ENCODE results near the gene TPD52L2. TPM values are rescaled to one million over a fixed set of nuclear protein-coding genes. Genes with fewer than 3 reads are reported as not detected.

Gene TPD52L2
- total RNA-seq, 1 donor from 2014 or later: 112 TPM

GRCh38 chr20:63825331-63826118, 39.5 kb upstream of the TPD52L2 start:
- no peak for TF ChIP-seq CTCF (conservative IDR thresholded peaks at IDR 0.05; ENCODE audit: low read depth, low read length)
- no peak for DNase-seq (ENCODE audit: low read depth)
- H3K4me3 ChIP-seq (ENCODE audit: low read depth, low read length): no peak overlapping the region

GRCh38 chr20:63826753-63827152, 38.3 kb upstream of the TPD52L2 start:
- DNase-seq (ENCODE audit: low read depth): no peak
- TF ChIP-seq CTCF (conservative IDR thresholded peaks at IDR 0.05; ENCODE audit: low read depth, low read length): no peak

GRCh38 chr20:63828124-63828523, 36.9 kb upstream of the TPD52L2 start:
- DNase-seq (ENCODE audit: low read depth): no peak
- no peak for TF ChIP-seq CTCF (conservative IDR thresholded peaks at IDR 0.05; ENCODE audit: low read depth, low read length)
- H3K4me3 ChIP-seq (ENCODE audit: low read depth, low read length): no peak overlapping the region

More at GRCh38 chr20:63826753-63827152, 38.3 kb upstream of the TPD52L2 start:
- no peak overlapping the region for H3K4me3 ChIP-seq (ENCODE audit: low read depth, low read length)

- DNase-seq (ENCODE audit: low read depth): no peak
- no peak overlapping the region for H3K4me3 ChIP-seq (ENCODE audit: low read depth, low read length)
- TF ChIP-seq CTCF (conservative IDR thresholded peaks at IDR 0.05; ENCODE audit: low read depth, low read length): no peak
These were observed 36.5 kb upstream of the TPD52L2 start for GRCh38 chr20:63828545-63828944.

GRCh38 chr20:63828951-63829350, 36.1 kb upstream of the TPD52L2 start:
- H3K4me3 ChIP-seq (ENCODE audit: low read depth, low read length): no peak overlapping the region
- no peak for TF ChIP-seq CTCF (conservative IDR thresholded peaks at IDR 0.05; ENCODE audit: low read depth, low read length)

GRCh38 chr20:63829603-63829944, 35.5 kb upstream of the TPD52L2 start:
- H3K4me3 ChIP-seq (ENCODE audit: low read depth, low read length): no peak overlapping the region
- TF ChIP-seq CTCF (conservative IDR thresholded peaks at IDR 0.05; ENCODE audit: low read depth, low read length): no peak
- DNase-seq (ENCODE audit: low read depth): no peak

More at GRCh38 chr20:63828951-63829350, 36.1 kb upstream of the TPD52L2 start:
- DNase-seq (ENCODE audit: low read depth): no peak
